Posterior vena cava (tissue), 2 donors: ENCODE data around the gene PLXDC2. TPM values are rescaled to one million over a fixed set of nuclear protein-coding genes. Genes with fewer than 3 reads are reported as not detected.

ENCODE experiments used
- DNase-seq: peaks from one replicate; pipeline ENCODE4 v3.0.0-alpha.2; 2020; ENCODE audit warnings: low spot score
- intact Hi-C, 2 donors: fragments of 100-400 bp; cut with DNase I; formaldehyde crosslinking; loops; one replicate each; pipeline versions ENCODE4 v1.14.1 to v1.14.2; 2022 to 2023
- total RNA-seq, 2 donors: library from RNA; stranded (reverse); fragmentation: NEBNext Ultra II Directional; extraction: Animal tissue kit (Norgen Biotek cat#: 25700); gene quantifications; one replicate each; pipeline ENCODE4 v1.2.1, GENCODE V29; 2021
- donor health status: DM: yes; HTN: yes; CAD: no.
- donor health status: DM: yes; HTN: yes; CAD: no.

The PLXDC2 gene
- total RNA-seq, 2 donors from 2014 or later, result 79.3 to 101 TPM

DNA sequence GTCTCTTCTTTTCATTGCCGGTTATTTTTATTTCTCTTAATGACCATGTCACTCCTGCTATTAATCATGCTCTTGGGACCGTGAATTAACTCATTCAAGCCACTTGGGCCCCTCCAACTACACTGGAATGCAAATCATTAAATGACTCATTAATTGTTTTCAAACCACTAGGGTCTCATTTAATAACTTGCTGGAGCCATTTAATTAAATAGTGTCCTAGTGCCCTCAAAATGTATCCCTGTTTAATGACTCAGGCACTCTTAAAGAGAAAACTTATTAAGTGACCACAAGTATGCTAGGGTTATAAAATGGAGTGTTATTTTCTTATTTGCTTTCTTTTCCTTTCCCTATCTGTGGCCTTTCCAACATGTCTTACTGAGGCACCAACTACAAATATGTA lies 73.0 kb downstream of the PLXDC2 start:
- intact Hi-C loops, result no loop called here
- no peak for DNase-seq

DNA sequence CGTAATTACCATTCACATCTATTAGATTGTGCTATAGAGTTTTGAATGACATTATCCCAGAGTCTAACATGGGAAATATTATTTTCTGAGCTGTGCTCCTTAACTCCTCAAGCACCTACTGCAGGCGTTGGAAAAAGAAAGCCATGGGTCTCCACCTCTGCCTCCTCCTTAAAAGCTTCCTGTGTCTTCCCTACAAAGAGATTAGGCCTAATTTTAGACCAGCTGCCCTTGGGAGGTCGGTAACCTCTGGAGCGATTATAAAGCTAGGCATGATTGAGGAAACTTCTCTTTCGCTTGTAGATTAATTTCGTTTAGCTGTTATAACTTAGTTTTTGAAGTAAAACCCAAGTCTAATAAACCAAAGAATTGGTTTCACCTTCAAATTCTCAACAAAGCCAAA lies 75.2 kb downstream of the PLXDC2 start:
- no peak for DNase-seq
- intact Hi-C loops, result no loop called here

DNA sequence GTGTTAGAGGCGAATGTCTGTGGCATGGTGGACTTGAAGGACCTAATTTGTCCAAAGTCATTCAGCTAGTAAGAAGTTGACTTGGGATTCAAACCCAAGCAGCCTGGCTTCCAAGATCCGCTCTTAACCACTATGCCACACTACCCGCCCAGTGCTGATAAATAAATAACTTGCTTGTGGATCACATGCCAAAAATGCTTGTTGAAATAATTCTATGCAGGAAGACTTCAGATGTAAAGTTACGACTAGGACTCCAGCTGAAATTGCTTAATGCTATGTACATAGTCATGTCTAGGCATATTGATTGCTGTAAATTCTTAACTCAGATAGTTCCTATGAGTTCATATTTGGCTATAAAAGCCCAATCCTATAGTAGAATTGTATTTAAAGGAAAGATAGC lies 76.0 kb downstream of the PLXDC2 start:
- intact Hi-C loops, result no loop called here
- no peak for DNase-seq

DNA sequence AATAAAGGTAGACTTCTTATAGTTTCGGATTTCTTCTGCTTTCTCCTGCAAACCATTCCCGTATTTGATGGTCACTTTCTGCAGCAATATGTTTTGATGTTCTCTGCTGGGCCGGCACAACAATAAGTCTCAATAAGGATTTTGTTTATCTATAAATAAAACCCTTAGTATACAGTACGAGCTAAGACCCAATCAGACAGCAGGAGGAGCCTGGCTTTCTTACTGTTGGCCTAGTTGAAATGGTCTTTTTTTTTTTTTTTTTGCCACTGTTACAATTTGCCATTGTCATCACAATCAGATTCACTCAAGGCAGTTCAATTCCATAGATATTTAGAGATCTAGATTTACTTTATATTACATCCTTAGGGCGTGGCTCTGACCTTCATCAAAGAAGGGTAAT lies 76.4 kb downstream of the PLXDC2 start:
- DNase-seq, result no peak
- intact Hi-C loops, result no loop called here

DNA sequence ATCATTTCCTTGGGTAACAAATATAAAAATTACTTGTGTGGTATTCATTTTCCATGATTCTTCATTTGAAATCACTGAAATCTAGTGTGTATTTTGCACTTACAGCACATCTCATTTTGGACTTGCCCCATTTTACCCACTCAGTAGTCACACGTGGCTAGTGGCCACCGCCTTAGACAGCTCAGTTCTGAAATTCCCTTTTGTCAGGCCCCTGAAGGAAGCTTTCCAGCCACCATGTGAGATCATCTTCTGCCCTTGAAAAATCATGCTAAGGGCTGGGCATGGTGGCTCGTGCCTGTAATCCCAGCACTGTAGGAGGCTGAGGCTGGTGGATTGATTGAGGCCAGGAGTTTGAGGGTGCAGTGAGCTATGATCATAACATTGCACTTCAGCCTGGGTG lies 79.3 kb downstream of the PLXDC2 start:
- DNase-seq, result no peak
- intact Hi-C loops, result no loop called here

DNA sequence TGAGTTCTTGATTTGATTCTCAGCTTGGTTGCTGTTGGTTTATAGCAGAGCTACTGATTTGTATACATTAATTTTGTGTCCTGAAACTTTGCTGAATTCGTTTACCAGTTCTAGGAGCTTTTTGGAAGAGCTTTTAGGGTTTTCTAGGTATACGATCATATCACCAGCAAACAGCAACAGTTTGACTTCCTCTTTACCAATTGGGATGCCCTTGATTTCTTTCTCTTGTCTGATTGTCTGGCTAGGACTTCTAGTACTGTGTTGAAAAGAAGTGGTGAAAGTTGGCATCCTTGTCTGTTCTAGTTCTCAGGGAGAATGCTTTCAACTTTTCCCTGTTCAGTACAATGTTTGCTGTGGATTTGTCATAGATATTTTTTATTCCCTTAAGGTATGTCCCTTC lies 86.2 kb downstream of the PLXDC2 start:
- DNase-seq, result no peak
- intact Hi-C loops, result no loop called here

DNA sequence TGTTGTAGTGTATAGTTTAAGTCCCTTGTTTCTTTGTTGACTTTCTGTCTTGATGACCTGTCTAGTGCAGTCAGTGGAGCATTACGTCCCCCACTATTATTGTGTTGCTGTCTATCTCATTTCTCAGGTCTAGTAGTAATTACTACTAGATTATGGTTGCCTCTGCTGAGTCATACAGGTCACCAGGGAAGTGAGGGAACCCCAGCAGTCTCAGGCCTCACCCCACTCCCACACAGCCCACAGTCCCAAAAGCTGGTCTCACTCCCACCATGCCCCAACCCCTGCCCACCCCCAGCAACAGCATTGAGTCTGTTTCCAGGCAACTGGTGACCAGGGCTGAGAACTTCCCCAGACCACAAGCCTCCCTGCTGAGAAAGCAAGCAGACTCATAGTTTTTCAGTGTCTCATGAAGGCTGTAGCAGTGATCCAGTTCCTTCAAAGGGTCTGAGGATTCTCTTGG lies 88.0 kb downstream of the PLXDC2 start:
- intact Hi-C loops, result no loop called here
- DNase-seq, result no peak

DNA sequence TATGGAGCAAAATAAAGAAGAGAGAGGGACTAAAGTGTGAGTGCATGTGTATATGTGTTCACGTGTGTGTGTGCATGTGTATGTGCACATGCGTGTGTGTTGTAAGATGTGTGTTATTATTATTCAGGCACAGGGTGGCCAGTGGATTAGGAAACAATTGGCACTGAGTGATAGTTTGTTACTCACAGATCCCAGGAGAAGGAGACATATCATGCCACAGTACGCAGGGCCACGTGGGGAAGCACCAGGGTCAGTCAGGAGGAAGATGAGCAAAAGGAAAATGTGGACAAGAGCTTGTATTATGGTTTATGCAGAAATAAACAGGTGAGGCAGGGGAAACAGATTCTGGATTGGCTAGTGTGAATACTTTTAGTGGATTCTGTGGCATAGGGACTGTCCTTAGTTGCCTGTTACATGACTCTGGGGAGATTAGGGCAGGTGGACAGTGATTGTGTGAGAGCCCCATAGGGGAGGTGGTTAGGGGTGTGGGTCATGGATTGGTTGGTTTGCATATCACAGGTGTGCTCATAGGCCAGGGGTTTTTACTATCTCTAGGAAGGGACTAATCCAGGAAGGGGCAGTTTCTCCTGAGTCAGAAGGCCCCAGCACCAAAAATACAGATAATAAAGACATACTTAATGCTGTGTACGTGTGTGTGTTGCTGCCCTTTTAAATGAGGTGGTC lies 90.0 kb downstream of the PLXDC2 start:
- no peak for DNase-seq
- intact Hi-C loops, result no loop called here

DNA sequence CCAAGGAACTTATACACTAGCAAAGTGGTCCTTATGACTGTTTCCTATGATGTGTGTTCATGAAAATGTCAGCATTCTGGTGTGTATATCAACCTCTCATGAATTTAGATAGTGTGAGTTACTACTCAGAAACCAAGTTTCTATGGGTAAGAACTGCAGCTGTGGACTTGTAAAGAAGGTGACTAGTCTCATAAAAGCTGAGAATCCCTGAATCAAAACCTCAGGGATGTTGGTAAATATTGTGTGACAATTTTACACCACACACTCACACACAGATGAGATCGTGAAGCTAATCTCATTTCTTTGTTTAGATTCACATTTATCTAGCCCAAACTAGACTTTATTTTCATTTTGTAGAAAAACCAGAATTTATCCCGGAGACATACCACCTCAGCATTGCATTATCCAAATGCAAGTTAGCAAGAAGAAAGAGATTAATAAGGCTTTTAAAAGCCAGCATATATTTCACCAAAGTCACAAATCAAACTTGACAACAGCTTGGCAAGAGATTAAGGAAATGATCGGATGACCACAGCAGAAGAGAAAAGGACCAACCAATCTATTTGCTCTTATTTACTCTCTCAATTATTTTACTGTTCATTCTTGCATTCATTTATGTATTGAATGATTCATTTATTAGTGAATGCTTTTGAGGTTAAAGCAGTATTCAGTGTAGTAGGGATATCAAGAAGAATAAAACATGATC lies 92.9 kb downstream of the PLXDC2 start:
- intact Hi-C loops, result no loop called here
- DNase-seq, result no peak

DNA sequence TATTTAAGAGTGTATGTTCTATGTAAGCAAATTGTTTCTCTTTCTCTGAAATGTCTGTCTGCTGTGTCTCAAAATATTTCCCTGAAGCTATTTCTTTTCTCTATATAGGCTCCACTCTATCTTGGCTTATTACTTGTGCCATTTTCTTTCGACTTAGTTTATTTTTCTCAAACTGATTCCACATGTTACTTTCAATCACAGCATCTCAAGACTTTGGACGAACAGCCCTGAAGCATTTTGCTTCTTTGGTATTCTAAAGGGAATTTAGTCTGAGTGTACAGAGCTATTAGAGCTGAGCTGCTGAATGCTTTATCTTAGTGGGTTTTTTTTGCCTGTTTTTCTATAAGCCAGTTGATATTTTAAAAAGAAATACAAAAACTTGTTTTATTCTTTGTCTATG lies 95.7 kb downstream of the PLXDC2 start:
- no peak for DNase-seq
- intact Hi-C loops, result no loop called here

DNA sequence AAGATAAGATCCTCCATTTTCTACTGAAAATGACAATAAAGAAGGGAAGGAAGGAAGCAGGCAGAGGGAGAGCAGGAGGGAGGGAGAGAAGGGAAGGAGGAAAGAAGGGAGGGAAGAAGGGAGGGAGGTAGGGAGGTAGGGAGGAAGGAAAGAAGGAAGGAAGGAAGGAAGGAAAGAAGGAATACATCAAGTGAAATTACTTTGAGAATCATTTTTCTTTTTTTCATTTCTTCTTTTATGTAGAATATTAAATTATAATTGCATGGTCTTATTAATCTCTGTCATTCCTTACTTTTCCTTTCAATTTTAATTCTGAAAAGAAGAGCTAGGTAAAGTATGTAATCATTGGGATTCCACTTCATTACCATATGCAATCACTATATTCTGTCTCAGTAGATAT lies 97.8 kb downstream of the PLXDC2 start:
- no peak for DNase-seq
- intact Hi-C loops, result no loop called here

DNA sequence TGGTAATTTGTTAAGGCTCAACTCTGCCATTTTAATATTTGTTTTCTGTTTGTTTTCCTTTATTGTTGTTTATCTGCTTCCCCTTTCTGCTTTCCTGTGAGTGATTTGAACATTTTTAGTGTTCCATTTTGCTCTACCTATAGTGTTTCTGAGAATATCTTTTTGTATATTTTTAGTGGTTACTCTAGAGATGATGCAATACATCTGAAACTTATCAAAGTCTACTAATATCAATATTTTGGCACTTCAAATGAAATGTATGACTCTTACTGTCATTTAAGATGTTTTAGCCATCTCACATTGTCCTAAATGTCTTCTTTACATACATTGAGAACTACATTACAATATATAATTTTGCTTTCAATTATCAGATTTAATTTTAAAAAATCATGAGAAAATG lies 98.9 kb downstream of the PLXDC2 start:
- intact Hi-C loops, result loop anchor here in 1 of 2 donors (5.0 kb wide), 1 partner anchor 1018 kb away; no protein-coding TSS in a partner anchor
- DNase-seq, result no peak

DNA sequence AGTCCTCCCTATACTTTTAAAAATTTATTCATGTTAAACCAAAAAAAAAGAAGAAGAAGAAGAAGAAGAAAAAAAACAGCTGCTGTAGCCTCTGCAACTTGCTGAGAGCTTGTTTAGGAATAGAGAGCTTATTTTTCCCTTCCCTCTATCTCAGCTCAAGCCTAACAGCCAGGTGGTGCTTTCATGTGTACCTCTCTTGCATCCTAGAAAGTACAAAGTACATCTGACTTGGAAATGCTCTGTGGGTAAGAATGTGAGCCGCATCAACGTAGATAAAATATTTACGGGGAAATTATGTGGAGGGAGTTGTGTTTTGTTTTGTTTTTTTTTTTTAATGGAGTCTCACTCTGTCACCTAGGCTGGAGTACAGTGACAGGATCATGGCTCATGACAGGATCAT lies 99.6 kb downstream of the PLXDC2 start:
- intact Hi-C loops, result loop anchor here in 1 of 2 donors (5.0 kb wide), 1 partner anchor 1019 kb away; no protein-coding TSS in a partner anchor
- DNase-seq, result no peak

DNA sequence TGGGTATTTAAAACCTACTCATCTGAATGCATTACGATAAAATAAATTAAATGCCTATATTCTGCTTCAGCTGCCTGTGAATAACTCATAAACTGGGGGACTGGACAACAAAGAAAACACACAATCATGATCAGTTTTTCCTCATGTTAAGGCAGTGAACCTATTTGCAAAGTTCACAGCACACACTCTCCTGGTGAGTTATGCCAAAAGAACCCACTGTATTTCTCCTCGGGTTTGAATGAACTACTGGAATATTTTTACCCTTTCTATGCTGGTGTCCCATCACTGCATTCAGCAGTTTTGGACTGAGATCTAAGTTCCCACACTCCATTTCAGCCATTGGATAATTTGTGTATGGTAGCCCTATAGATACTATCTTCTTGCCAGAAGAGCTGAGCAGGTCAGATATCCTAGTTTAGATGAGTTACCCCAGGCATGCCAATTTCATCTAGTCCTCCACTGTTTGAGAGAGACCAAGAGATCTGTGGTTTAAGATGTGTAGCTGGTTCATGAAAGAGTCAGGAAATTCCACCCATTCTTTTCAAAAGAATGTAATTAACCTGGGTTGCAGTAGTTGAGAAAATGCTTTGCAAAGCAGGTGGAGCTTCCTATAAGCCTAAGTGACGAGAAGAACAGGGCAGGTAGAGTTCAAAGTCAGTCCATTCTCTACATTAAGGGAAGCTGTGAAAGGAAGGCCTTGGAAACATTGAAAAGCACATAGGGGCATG lies 101.7 kb downstream of the PLXDC2 start:
- intact Hi-C loops, result loop anchor here in 1 of 2 donors (5.0 kb wide), 1 partner anchor 1021 kb away; no protein-coding TSS in a partner anchor
- DNase-seq, result no peak

DNA sequence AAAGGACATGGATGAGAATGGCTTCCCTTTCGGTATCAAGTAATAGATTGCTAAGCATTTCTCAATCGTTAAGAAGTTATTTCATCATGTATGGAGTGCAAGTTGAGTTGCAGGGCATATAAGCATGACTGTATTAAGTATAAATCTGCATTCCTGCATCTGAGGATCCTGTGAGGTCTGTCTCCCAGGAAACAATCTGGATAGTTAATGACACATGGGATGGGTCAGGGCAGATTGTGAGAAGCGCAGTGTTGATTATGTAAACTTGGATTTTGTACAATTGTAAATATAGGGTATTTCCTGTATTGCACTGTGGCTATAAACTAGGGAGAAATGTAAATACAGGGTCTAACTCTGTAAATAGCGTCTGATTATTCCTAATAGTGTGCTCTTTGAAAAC lies 102.6 kb downstream of the PLXDC2 start:
- DNase-seq, result no peak
- intact Hi-C loops, result loop anchor here in 1 of 2 donors (5.0 kb wide), 1 partner anchor 1021 kb away; no protein-coding TSS in a partner anchor

DNA sequence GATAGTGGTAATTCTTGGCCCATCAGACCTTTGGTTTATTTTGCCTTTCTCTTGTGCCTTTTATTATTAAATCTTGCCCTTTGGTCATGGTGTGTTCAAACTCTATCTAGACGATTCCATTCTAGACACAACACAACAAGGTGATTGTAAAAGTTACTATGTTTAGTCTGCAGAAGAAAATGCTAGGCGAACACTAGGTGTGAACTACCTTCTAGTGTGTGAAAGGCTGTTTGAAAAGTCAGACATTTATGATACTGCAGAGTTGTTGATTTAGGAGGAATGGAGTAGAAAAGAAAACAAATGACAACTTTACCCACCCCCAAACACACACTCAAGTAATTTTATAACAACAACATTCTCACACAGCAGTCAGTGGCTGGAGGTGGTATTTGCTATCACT lies 103.4 kb downstream of the PLXDC2 start:
- DNase-seq, result no peak
- intact Hi-C loops, result loop anchor here in 1 of 2 donors (5.0 to 10.0 kb wide), 2 partner anchors 95 to 1022 kb away; no protein-coding TSS in a partner anchor

DNA sequence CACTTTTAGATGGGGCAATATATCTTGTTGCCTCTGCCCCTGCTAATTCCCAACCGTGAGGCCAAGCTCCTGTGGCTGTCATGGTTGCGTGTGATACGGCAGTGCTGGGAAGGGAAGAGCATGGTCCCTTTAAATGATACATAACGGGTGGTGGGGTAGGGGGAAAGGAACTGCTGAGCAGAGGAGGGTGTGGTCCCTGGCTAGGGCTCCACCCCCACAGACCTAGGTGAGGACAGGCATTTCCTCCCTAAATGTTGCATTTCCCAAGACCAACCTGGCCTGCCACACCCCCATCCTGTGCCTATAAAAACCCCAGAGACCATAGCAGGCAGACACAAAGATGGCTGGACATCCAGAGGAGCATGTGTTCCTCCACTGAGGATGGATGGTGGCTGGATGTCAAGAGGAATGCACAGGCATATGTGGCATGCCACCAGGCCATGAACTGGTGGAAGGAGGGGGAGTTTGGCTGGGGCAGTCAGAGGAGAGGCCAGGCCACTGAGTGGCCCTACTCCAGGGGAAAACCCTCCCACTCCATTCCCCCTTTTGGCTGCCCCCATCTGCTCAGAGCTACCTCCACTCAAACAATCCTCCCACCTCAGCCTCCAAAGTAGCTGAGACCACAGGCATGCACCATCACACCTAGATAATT lies 104.0 kb downstream of the PLXDC2 start:
- intact Hi-C loops, result loop anchor here in 1 of 2 donors (10.0 kb wide), 1 partner anchor 95 kb away; no protein-coding TSS in a partner anchor

DNA sequence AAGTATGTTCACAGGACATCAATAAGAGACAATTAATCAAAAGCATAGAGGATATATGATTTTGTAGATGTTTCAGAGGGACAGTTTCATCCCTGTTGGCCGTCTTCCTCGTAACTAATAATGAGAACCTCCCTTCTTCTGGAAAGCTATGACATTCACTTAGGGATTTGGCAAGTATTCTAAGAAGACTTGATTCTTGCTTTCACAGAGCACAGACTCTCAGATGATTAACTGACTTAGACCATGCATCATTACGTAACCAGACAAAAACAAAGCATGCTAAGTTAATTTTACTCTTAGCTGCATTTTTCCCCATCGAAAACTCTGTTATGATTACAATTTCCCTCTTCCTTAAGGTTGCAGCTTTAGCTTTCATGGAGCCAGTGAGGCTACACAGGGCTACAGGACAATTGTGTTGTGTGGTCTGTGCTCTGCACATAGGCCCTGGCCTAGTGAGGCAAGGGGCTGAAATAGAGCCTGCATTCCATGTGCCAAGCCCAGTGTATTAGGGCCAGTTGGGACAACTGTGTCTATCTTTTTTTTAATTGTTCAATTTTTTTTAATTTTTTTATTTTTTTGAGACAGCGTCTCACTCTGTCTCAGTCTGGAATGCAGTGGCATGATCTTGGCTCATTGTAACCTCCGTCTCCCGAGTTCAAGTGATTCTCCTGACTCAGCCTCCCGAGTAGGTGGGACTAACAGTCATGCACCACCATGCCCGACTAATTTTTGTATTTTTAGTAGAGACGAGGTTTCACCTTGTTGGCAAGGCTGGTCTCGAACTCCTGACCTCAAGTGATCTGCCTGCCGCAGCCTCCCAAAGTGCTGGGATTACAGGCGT lies 105.3 kb downstream of the PLXDC2 start:
- DNase-seq, result no peak
- intact Hi-C loops, result loop anchor here in 1 of 2 donors (10.0 kb wide), 1 partner anchor 97 kb away; no protein-coding TSS in a partner anchor

More for the DNA sequence above, 104.0 kb downstream of the PLXDC2 start:
- DNase-seq, result no peak
